ENCODE data around the gene ZNF516. TPM values are rescaled to one million over a fixed set of nuclear protein-coding genes. Genes with fewer than 3 reads are reported as not detected.

ZNF516 gene
- polyA plus RNA-seq, 3 donors: 5.0 to 41.9 (median 8.6) TPM

GRCh38 chr18:76431437-76432273 is 63.4 kb downstream of the ZNF516 start:
- Histone ChIP-seq H3K4me3 (replicated peaks in 1 of 3; ENCODE audit: low read depth in 2 of 3, low read length in 3 of 3) (no peak overlapping the region), H2AFZ (ENCODE audit: insufficient read depth, low read depth, low read length, poor library complexity, severe bottlenecking) (no peak overlapping the region), H3K9ac (ENCODE audit: insufficient read depth, low read length, poor library complexity, severe bottlenecking) (no peak overlapping the region), H3K36me3 (replicated peaks in 1 of 2; ENCODE audit: control insufficient read depth in 1 of 2, insufficient read depth in 2 of 2, low read length in 2 of 2) (peaks cover 37 to 77% of the 10 kb centered on the region in 2 donors), H3K79me2 (ENCODE audit: insufficient read depth, low read length) (peaks cover 100% of the 10 kb centered on the region), H3K27me3 (ENCODE audit: control insufficient read depth in 2 of 2, insufficient read depth in 2 of 2, low read length in 2 of 2) (no peaks in the 10 kb centered on the region), H3K4me1 (ENCODE audit: control insufficient read depth in 1 of 2, insufficient read depth in 2 of 2, low read length in 2 of 2) (no peaks in the 10 kb centered on the region), H3K4me2 (replicated peaks; ENCODE audit: extremely low read depth, low read length, poor library complexity, severe bottlenecking) (no peak overlapping the region), H3K27ac (ENCODE audit: low read depth in 1 of 2, low read length in 2 of 2) (peak overlapping the region in 1 of 2 donors; percentile 30), H3K9me3 (replicated peaks in 1 of 2; ENCODE audit: control insufficient read depth in 1 of 2, insufficient read depth in 1 of 2, low read length in 2 of 2) (no peaks in the 10 kb centered on the region), H4K20me1 (ENCODE audit: insufficient read depth, low read length) (peaks cover 100% of the 10 kb centered on the region)
- WGBS (ENCODE audit: insufficient coverage): 94% methylated on average over 29 of the region's 29 CpGs
- TF ChIP-seq CTCF (IDR thresholded peaks at IDR 0.05): no peak
- Mint-ChIP-seq H3K36me3 (peaks cover 44 to 65% of the 10 kb centered on the region in 2 donors), H3K9me3 (peaks cover 0 to 1% (median 0%) of the 10 kb centered on the region in 7 donors), H3K27ac (peak overlapping the region in 6 of 7 donors; percentile 5 to 79 (median 53)), H3K27me3 (ENCODE audit: low read depth in 3 of 3) (peaks cover 0 to 3% (median 0%) of the 10 kb centered on the region in 3 donors), H3K4me1 (peaks cover 42% of the 10 kb centered on the region), H3K4me3 (no peak overlapping the region)
- no peak for DNase-seq
- intact Hi-C loops (cut with micrococcal nuclease): no loop called here

DNA sequence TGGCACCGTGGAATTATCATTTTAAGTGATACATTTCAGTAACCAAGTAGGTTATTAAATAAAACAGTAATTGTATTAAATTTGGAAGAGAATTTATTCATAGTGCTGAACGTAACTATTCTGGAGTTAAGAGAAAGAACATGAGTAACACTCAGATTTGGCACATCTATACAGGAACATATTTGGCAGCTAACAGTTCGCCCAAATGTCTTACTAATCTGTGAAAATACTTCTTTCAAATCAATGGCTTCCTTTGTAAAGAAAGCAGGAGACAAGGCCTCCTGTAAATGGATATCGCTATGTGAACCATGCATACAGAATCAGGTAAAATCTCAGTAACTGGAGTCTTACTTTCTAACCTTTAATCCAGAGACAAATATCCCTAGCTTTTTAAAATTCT is 64.4 kb downstream of the ZNF516 start:
- Mint-ChIP-seq H3K36me3 (peaks cover 34 to 55% of the 10 kb centered on the region in 2 donors), H3K27ac (no peak overlapping the region), H3K4me3 (no peak overlapping the region), H3K4me1 (peaks cover 46% of the 10 kb centered on the region), H3K9me3 (peaks cover 0 to 1% (median 0%) of the 10 kb centered on the region in 7 donors), H3K27me3 (ENCODE audit: low read depth in 3 of 3) (peaks cover 0 to 3% (median 0%) of the 10 kb centered on the region in 3 donors)
- H2AFZ ChIP-seq (ENCODE audit: insufficient read depth, low read depth, low read length, poor library complexity, severe bottlenecking): no peak overlapping the region
- H3K9ac ChIP-seq (ENCODE audit: insufficient read depth, low read length, poor library complexity, severe bottlenecking): no peak overlapping the region
- peak overlapping the region in 1 of 2 donors; percentile 33 for H3K27ac ChIP-seq (ENCODE audit: low read depth in 1 of 2, low read length in 2 of 2)
- H3K4me2 ChIP-seq (replicated peaks; ENCODE audit: extremely low read depth, low read length, poor library complexity, severe bottlenecking): no peak overlapping the region
- H3K79me2 ChIP-seq (ENCODE audit: insufficient read depth, low read length): peaks cover 100% of the 10 kb centered on the region
- H3K4me3 ChIP-seq (replicated peaks in 1 of 3; ENCODE audit: low read depth in 2 of 3, low read length in 3 of 3): no peak overlapping the region
- H3K4me1 ChIP-seq (ENCODE audit: control insufficient read depth in 1 of 2, insufficient read depth in 2 of 2, low read length in 2 of 2): peaks cover 0 to 2% of the 10 kb centered on the region in 2 donors
- H3K27me3 ChIP-seq (ENCODE audit: control insufficient read depth in 2 of 2, insufficient read depth in 2 of 2, low read length in 2 of 2): no peaks in the 10 kb centered on the region
- peaks cover 100% of the 10 kb centered on the region for H4K20me1 ChIP-seq (ENCODE audit: insufficient read depth, low read length)
- no peak for DNase-seq
- H3K9me3 ChIP-seq (replicated peaks in 1 of 2; ENCODE audit: control insufficient read depth in 1 of 2, insufficient read depth in 1 of 2, low read length in 2 of 2): no peaks in the 10 kb centered on the region
- no peak for TF ChIP-seq CTCF (IDR thresholded peaks at IDR 0.05)
- peaks cover 30 to 67% of the 10 kb centered on the region in 2 donors for H3K36me3 ChIP-seq (replicated peaks in 1 of 2; ENCODE audit: control insufficient read depth in 1 of 2, insufficient read depth in 2 of 2, low read length in 2 of 2)
- intact Hi-C loops (cut with micrococcal nuclease): no loop called here
- 100% methylated on average over 1 of the region's 4 CpGs for WGBS (ENCODE audit: insufficient coverage)
